NCI-H2081 (cell line): ENCODE data around the gene PALM.
"Not testable (repeated sequence)": the region's sequence is repeated elsewhere in the genome, so short reads cannot be mapped to it uniquely, and the experiment has no call there.

ENCODE experiments used
- DNase-seq, 2 experiments: peaks; one replicate each; lab custom pipeline; 2025; lab: John Stamatoyannopoulos, UW

Gene PALM

DNA sequence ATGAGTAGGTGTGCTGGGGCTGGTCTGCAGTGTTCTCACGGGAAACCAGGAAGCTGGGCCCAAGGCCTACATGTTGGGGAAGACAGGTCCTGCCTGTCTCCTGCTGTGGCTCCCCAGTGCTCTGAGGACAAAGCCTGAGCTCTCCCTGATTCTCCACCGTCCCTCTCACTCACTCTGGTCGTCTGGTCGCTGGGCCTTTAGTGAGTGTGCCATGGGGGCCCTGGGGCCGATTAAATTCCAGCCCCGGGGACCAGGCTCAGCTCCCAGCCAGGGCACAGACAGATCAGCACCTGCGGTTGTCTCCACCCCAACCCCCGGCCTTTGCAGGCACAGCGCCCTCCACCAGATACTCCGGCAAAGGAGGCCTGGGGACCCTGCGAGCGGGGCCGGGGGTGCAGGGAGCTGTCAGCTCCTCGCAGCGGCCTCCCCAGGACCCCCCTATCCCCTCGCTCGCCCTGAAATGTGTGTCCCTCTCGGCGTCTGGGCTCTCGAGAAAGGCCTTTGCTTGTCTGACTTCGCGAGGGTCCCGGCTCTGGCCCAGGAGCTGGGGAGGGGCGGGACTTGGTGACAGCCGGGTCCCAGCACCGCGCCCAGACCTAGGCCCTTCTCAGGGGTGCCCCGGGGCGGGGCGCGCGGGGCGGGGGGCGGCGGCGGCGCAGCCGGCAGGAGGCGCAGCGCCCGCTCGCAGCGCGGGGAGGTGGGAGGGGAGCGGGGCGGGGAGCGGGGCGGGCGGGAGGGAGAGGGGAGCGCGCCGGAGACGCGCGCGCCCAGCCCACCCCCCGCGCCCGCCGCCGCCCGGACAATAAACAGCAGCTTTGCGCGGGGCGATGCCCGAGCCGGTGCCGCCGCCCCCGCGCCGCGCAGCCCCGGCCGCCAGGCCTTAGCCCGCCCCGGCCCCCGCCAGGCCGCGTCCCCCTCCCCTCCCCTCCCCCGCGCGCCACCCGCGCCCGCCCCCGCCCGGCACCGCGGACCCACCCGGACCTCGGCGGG, at the start of gene PALM:
PALM (plus strand) TSS at position 782 of the 990 bp plus-strand sequence. CDS start 212 bp downstream, outside the sequence.
- DNase-seq: peak; percentile 26 to 43

GRCh38 chr19:660793-661426, 47.8 kb upstream of the PALM start:
- no peak for DNase-seq

DNA sequence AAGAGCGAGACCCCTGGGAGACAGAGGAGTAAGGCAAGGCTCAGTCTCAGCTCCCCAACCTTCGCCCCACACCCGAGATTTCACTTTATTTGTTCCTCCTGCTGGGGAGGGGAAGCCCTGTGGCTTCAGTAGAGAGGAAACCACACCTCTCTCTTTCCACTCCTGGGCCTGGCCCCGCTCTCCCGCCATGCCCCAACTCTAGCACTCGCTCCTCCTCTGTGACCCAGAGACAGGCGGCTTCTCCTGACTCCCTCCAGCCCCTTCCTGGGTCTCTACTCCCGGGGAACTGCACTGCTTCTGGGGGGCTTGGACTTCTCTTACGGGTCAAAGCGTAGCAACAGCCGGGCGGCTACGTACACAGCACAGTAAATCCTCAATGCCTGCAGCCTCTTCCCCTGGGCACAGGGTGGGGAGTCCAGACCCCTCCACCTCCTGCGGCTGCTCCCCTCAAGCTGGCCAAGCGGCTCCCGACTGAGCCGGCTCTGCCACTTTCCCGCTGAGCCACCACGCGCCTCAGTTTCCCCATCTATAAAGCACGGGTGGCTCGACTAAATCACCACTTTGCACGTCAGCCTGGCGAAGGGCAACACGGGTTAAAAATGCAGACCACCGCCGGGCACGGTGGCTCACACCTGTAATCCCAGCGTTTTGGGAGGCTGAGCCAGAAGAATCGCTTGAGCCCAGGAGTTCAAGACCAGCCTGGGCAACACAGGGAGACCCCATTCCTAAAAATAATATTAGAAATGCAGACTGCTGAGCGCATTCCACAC, 47.1 kb upstream of the PALM start:
- DNase-seq: no peak

GRCh38 chr19:662207-662961, 46.4 kb upstream of the PALM start:
- DNase-seq: peak; percentile 35 to 65

DNA sequence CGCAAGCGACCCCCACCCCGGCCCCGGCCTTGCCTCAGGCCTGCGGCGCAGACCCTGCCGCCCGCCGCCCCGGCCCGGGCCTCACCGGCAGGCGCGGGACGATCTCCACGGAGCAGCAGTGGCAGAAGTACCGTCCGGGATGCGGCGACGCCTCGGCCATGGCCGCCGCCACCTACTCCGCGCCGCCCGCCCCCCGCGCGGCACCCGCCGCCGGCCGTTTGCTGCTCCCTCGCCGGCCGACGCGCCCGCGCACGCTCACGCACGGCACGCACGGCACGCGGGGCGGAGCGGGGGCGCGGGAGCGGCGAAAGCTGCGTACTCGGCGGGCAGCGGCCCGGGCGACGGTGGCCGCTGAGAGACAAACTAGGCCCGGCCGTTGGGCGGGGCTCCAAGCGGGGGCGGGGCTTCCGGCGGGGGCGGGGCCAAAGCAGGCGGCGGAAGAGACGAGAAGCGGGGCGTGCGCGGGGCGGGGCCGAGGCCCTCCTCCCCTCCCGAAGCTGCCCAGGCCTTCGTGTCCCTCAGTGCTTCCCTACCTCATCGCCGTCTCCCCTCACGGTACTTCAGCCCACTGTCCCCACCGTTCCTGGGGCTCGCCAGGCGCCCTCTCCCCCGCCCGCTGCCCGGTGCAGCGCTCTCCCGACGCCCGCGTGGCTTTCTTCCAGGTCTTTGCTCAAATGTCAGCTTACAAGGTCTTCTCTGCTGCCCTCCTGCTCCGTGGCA, 45.6 kb upstream of the PALM start, which contains the start of gene RNF126:
RNF126 (minus strand) TSS at position 253 of the 720 bp plus-strand sequence; CDS start at position 160, 93 bp downstream.
- DNase-seq: peak; percentile 92

DNA sequence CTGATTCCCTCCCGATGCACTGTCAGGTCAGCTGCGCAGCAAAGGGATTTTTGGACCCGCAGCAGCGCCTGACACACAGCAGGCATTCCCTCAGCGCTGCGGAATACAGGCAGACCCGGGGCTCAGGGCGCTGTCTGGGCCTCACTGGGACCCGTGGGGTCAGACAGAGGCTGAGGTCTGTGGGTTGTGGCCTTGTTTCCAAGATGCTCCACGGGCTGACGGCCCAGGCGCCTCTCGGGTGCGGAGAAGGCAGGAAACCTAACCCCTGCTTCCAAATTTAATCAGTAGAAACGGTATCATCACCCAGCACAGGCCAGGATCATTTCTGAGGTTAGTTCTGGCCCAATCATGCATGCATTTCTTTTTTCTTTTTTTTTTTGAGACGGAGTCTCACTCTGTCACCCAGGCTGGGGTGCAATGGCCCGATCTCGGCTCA, 45.0 kb upstream of the PALM start:
- DNase-seq: no peak

DNA sequence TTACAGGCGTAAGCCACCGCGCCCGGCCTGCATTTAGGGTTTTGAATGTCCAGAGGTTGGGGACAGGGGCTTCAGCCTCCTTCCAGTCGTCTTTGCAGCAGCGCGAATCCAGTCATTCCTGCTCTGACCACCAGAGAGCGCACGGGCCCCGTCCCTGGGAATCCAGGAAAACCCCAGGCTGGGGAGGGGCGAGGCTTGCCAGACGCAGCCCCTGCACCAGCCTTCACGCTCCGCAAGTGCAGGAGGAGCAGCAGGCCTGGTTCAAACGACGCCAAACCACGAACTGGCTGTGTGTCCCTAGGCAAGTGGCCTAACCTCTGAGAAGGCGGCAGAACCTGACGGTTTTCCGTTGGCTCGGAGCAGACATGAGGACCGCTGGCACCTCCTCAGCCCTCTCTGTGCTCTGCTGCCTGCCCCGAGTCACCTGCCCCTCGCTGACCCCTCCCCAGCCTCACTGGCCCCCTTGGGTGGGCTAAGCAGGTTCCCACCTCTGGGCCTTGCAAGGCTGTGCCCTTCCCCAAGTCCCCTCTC, 43.8 kb upstream of the PALM start:
- DNase-seq: peak; percentile 80 to 81

DNA sequence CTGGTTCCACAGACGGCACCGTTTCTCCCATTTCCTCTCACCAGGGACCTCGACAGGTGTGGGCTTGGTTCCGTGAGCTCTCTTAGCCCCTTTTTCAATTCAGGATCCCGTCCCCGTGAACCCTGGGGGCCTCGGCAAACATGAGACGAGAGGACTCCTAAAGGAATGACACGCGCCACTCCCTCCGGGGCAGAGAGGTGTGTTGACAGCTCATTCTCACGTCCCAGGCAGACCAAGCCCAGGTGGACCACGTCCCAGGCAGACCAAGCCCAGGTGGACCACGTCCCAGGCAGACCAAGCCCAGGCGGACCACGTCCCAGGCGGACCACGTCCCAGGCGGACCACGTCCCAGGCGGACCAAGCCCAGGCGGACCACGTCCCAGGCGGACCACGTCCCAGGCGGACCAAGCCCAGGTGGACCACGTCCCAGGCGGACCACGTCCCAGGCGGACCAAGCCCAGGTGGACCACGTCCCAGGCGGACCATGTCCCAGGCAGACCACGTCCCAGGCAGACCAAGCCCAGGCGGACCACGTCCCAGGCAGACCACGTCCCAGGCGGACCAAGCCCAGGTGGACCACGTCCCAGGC, 41.7 kb upstream of the PALM start:
- DNase-seq: not testable (repeated sequence)

DNA sequence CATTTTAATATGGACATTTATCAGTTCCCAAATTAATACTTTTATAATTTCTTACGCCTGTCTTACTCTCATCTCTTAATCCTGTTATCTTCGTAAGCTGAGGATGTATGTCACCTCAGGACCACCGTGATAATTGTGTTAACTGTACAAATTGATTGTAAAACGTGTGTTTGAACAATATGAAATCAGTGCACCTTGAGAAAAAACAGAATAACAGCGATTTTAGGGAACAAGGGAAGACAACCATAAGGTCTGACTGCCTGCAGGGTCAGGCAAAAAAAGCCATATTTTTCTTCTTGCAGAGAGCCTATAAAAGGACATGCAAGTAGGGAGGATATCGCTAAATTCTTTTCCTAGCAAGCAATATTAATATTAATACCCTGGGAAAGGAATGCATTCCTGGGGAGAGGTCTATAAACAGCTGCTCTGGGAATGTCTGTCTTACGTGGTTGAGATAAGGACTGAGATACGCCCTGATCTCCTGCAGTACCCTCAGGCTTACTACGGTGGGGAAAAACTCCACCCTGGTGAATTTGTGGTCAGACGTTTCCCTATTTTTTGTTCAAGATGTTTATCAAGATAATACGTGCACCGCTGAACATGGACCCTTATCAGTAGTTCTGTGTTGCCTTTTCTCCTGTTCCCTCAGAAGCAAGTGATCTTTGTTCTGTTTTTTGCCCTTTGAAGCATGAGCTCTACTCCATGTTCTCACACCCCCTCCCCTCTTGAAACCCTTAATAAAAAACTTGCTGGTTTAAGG, 39.9 kb upstream of the PALM start:
- not testable (repeated sequence) for DNase-seq

DNA sequence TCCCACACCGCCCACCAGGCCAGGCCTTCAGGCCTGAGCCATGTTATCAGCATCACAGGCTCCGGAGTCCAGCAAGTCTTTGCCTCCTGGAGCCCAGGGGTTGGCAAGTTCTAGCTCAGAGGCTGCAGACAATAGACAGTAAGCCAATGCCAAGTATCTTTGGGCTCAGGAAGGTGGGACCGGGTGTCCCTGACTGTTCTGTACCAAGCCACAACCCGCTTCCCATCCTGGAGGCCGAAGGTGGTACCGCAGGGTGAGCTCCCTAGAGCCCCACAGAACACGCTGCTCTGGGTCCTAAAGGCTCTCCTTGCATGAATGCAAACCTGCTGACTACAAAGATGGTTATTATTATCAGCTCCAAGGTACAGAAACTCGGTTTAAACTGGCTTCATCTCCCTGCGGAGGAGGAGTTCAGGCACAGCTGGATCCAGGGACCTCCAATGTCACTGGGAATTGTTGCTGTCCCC, 38.1 kb upstream of the PALM start:
- no peak for DNase-seq

DNA sequence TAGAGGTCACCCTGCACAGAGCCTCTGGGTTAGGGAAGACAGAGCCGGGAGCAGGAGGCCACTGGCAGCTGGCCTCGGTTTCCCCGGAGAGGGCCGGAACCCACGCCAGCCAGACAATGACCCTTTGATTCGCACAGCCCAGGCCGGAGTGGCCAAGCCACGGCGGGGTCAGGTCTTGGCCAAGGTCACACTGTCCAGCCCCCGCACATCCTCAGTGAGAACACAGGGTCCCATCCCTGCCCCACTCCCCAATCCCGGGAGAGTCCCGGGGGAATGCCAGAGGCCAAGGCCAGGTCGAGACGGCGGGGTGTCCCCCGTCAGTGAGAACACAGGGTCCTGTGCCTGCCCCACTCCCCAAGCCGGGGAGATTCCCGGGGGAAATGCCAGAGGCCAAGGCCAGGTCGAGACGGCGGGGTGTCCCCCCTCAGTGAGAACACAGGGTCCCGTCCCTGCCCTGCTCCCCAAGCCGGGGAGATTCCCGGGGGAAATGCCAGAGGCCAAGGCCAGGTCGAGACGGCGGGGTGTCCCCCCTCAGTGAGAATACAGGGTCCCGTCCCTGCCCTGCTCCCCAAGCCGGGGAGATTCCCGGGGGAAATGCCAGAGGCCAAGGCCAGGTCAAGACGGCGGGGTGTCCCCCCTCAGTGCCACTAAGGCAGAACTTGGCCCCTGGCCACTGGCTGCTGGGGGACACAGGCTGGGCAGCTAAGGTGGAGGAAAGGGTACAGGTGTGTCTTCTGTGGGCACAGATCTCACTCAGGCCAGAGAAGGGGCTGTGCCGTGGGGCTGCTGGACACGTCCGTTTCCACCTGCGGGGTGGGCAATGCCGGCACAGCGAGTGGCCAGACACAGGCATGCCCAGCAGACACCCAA, 34.2 kb upstream of the PALM start:
- no peak for DNase-seq

GRCh38 chr19:676007-676338, 32.8 kb upstream of the PALM start:
- no peak for DNase-seq

DNA sequence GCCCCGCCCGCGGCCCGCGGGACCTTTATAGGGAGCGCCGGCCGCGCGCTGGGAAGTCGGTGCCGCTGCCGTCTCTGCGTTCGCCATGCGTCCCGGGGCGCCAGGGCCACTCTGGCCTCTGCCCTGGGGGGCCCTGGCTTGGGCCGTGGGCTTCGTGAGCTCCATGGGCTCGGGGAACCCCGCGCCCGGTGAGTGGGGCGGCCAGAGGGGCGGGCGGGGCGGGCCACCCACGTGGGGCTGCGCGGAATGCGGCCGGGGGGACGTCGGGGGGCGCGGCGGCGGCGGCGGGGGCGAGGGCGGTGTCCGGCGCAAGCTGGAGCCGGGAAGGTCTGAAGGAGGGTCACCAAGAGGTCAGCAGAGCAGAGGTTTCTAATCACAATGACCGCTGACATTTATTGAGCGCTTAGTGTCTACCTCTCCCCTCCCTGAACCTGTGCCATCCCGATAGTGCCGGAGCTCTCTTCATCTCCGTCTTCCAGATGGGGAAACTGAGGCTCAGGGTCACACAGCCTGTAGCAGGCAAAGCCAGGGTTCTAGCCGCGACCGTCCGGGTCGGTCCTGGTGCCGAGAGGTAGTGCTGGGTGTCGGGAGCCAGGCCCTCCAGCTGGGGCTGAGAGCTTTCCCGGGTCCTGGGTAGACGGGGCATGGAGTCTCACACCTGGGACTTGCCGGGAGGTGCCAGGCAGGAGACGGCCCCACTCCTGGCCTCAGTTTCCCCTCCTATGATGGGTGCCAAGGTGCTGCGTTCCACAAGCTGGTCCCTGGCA, 32.2 kb upstream of the PALM start, which contains the start of gene FSTL3:
FSTL3 (plus strand) TSS at position 54 of the 767 bp plus-strand sequence; CDS start at position 86, 32 bp downstream.
- DNase-seq: no peak

DNA sequence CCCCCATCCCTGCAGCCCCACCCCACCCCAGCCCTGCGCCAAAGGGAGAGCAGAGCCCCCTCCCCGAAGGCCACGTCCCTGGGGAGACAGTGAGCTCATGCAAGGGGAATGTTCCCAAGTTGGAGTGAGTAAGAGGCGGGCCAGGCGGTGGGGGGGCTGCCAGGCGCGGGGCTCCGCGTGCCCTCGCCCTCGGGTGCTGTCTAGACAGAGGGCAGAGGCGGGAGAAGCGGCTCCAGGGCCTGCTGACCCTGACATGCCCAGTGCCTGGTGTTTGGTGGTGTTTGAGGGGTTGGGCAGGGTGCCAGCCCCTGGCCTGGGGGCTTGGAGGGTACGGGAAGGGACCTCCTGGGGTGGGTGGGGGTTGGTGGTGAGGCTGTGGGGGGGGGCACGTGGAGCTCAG, 31.5 kb upstream of the PALM start:
- DNase-seq: no peak

DNA sequence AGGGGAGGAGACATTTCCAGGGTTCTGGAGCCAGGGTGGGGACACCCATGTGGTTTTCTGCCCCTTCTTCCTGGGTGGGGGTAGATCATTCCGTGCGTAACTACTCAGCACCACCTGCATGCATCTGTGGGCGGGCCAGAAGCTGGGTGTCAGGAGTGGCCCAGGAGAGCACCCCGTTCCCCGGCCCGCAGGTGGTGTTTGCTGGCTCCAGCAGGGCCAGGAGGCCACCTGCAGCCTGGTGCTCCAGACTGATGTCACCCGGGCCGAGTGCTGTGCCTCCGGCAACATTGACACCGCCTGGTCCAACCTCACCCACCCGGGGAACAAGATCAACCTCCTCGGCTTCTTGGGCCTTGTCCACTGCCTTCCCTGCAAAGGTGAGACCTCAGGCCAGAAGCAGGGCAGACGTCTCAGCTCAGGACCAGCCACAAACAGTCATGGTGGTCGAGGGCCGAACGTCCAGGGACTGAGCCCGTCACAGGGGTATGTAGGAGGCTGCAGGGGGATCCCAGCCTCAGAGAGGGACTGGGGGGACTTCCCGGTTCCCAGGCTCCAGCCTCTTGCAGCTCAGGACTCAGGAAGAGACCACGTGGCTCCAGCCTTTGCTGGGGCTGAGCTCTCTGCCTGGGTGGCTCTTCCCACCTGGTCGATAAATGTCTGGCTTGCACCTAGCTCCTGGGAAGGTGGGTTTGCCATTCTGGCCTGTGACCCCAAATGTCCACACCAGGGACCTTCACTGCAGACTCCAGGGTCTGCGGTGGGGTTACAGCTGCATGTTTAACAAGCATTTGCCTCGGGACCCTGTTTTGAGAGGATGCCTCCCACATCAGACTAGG, 30.9 kb upstream of the PALM start:
- DNase-seq: peak in 1 of 2 experiments; percentile 8

DNA sequence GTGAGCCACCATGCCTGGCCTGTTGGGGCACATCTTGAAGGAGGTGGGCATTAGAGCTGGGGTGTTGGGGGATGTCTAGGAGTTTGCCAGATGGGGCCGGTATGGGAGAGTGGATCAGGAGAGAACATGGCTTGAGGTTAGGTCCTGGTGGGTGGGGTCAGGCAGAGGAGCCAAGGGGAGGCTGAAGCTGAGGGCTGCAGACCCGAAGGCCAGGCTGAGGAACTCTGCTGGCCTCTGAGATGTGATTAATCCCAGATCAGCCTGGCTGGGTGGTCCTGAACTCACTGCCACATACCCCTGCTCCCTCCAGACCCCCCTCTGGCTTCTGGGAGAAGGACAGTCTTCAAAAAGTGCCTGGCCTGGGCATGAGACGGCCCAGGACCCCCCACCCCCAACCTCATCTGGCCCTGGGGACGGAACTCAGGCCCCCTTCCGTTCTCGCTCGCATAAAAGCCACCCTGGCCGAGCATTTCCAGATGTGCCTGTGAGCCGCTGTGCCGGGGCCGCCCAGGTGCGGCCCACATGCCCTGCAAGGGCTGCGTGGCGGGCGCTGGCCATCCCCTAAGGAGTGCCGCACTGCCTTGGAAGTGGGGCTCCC, 29.8 kb upstream of the PALM start:
- no peak for DNase-seq
